DOHH2 (cell line): Measurements from ENCODE around the gene PPP1CC.

Experiments
- EZH2phosphoT487 ChIP-seq: fragments of 200-600 bp; sonication (generic); IDR thresholded peaks from 2 replicates; pipeline ENCODE4 v1.6.1; 2017; ENCODE audit warnings: borderline replicate concordance, mild to moderate bottlenecking, antibody characterized with exemption, low read length, moderate library complexity, mixed read lengths
- TF ChIP-seq, protein P1 (sequence below): fragments of 200-600 bp; sonication (generic); IDR thresholded peaks from one replicate; pipeline ENCODE4 v1.5.1; 2014; ENCODE audit warnings: antibody characterized with exemption, mild to moderate bottlenecking, low read depth, low read length; ENCODE audit not compliant: poor library complexity, severe bottlenecking

DNA sequence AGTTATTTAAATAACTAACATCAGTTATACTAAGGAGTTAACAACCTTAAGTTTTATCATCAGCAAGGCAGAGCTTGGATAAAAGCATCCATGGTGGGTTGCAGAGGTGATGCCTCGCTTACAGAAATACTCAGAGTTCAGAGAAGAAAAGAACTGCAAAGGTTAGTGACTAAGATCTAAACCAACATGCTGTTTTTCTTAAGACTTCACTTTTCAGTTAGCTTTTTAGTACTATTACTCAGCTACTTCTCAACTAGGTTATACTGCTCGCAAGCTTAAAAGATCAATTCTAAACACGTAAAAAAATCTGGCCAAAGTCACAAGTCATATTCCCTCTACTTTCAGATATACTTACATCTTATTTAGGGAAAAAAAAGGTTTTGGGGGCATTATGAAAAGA lies 2.8 kb downstream of the PPP1CC start:
- TF ChIP-seq, protein P1, sequence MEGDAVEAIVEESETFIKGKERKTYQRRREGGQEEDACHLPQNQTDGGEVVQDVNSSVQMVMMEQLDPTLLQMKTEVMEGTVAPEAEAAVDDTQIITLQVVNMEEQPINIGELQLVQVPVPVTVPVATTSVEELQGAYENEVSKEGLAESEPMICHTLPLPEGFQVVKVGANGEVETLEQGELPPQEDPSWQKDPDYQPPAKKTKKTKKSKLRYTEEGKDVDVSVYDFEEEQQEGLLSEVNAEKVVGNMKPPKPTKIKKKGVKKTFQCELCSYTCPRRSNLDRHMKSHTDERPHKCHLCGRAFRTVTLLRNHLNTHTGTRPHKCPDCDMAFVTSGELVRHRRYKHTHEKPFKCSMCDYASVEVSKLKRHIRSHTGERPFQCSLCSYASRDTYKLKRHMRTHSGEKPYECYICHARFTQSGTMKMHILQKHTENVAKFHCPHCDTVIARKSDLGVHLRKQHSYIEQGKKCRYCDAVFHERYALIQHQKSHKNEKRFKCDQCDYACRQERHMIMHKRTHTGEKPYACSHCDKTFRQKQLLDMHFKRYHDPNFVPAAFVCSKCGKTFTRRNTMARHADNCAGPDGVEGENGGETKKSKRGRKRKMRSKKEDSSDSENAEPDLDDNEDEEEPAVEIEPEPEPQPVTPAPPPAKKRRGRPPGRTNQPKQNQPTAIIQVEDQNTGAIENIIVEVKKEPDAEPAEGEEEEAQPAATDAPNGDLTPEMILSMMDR: no peak
- TF ChIP-seq EZH2phosphoT487: no peak
